BLaER1 treated with 17β-estradiol and CSF1 and Interleukin-3, amounts not matched to agents 10 nM and 100 nM (cell line): ENCODE results near the gene MBLAC1.

Experiments
- H3K27ac ChIP-seq, 11 experiments: shearing (Covaris generic); formaldehyde crosslinking; 2 replicates each; pipeline ENCODE4 v1.8.1; 2022
- H3K27me3 ChIP-seq, 11 experiments: shearing (Covaris generic); formaldehyde crosslinking; 2 replicates each; pipeline ENCODE4 v1.8.1; 2022
- H3K36me3 ChIP-seq, 11 experiments: shearing (Covaris generic); formaldehyde crosslinking; 2 replicates each; pipeline ENCODE4 v1.8.1; 2022
- H3K4me1 ChIP-seq, 10 experiments: shearing (Covaris generic); formaldehyde crosslinking; 2 replicates each; pipeline ENCODE4 v1.8.1; 2022
- H3K4me2 ChIP-seq, 11 experiments: shearing (Covaris generic); formaldehyde crosslinking; 2 replicates each; pipeline ENCODE4 v1.8.1; 2022
- H3K4me3 ChIP-seq, 10 experiments: shearing (Covaris generic); formaldehyde crosslinking; 2 replicates each; pipeline ENCODE4 v1.8.1; 2022
- H3K9ac ChIP-seq, 11 experiments: shearing (Covaris generic); formaldehyde crosslinking; 2 replicates each; pipeline ENCODE4 v1.8.1; 2022
- H3K9me3 ChIP-seq, 11 experiments: shearing (Covaris generic); formaldehyde crosslinking; replicated peaks in 1 of 11; 2 replicates each; pipeline ENCODE4 v1.8.1; 2022
- H4K20me1 ChIP-seq, 11 experiments: shearing (Covaris generic); formaldehyde crosslinking; 2 replicates each; pipeline ENCODE4 v1.8.1; 2022
- Cebpa-rat ChIP-seq, 11 experiments: shearing (Covaris generic); IDR thresholded peaks; 2 replicates each; pipeline ENCODE4 v1.8.1; 2022

MBLAC1 gene

DNA sequence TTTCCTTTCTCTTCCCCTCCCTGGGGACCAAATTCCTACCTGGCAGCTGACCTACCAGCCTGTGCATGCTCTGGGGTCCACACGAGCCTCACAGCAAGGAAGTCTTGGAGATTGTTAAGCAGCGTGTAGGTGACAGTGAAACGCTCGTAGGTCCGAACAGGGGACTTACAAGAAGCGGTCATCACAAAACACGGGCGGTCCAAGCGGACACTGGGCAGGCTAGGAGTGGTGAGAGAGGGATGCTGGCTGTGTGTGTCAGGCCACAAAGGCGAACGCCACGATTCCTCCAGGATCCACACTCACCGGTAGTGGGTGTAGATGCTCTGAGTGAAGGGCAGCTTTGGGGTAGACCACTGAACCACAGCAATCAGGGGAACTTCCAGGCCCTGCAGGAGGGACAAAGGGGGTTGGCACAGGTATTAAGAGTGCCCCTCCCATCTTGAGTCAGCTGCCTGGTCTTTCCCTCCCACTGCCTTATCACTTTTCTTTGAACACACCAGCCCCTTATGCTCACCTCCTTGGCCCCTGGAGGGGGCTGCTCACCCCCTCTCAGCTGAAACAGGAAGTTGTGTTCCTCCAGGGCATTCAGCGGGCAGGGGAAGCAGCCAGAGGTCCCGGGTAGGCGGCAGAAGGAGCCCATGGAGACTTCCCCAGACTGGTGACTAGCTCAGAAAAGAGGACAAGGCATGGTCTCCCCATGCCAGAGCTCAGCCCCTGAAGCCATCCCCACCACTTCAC, 29.7 kb downstream of the MBLAC1 start:
- peak overlapping the region; percentile 80 to 100 (median 94); a peak in 19 of 20 replicates for H3K4me3 ChIP-seq
- peak overlapping the region; percentile 89 to 100 (median 97) for H3K4me2 ChIP-seq
- H3K36me3 ChIP-seq: peaks cover 40 to 58% (median 51%) of the 10 kb centered on the region in 11 experiments
- H3K9ac ChIP-seq: peak overlapping the region; percentile 87 to 98 (median 94)
- H3K27ac ChIP-seq: peak overlapping the region in 9 of 11 experiments; percentile 35 to 96 (median 92); a peak in 16 of 22 replicates
- no peaks in the 10 kb centered on the region for H3K27me3 ChIP-seq
- peaks cover 62 to 80% (median 71%) of the 10 kb centered on the region in 10 experiments for H3K4me1 ChIP-seq
- peaks cover 39 to 60% (median 50%) of the 10 kb centered on the region in 11 experiments for H4K20me1 ChIP-seq
- no peaks in the 10 kb centered on the region for H3K9me3 ChIP-seq
- no peak for TF ChIP-seq Cebpa-rat (IDR thresholded peaks at IDR 0.05)

DNA sequence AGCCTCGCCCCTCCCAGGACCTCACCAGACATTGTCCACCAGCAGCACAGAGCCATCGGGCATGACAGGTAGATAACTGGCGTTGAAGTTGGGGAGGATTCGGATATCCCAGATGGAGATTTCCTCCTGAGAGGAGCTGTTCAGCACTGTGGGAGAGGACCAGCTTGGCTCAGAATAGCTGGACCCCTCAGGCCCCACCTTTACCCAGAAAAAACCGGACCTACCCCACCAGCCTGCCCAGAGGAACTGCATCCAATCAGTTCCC, 30.2 kb downstream of the MBLAC1 start:
- peak overlapping the region; percentile 87 to 98 (median 94) for H3K9ac ChIP-seq
- peak overlapping the region; percentile 89 to 100 (median 97) for H3K4me2 ChIP-seq
- peaks cover 57 to 75% (median 66%) of the 10 kb centered on the region in 10 experiments for H3K4me1 ChIP-seq
- H3K36me3 ChIP-seq: peaks cover 40 to 53% (median 46%) of the 10 kb centered on the region in 11 experiments
- H3K9me3 ChIP-seq: no peaks in the 10 kb centered on the region
- no peak for TF ChIP-seq Cebpa-rat (IDR thresholded peaks at IDR 0.05)
- peaks cover 39 to 57% (median 50%) of the 10 kb centered on the region in 11 experiments for H4K20me1 ChIP-seq
- H3K4me3 ChIP-seq: peak overlapping the region; percentile 80 to 100 (median 94)
- H3K27me3 ChIP-seq: no peaks in the 10 kb centered on the region
- peak overlapping the region in 9 of 11 experiments; percentile 35 to 96 (median 92); a peak in 16 of 22 replicates for H3K27ac ChIP-seq

- peaks cover 39 to 56% (median 49%) of the 10 kb centered on the region in 11 experiments for H4K20me1 ChIP-seq
- TF ChIP-seq Cebpa-rat (IDR thresholded peaks at IDR 0.05): no peak
- peaks cover 52 to 70% (median 60%) of the 10 kb centered on the region in 10 experiments for H3K4me1 ChIP-seq
- H3K27me3 ChIP-seq: no peaks in the 10 kb centered on the region
- peak overlapping the region; percentile 89 to 100 (median 97) for H3K4me2 ChIP-seq
- H3K9me3 ChIP-seq: no peaks in the 10 kb centered on the region
- peak overlapping the region; percentile 87 to 98 (median 94) for H3K9ac ChIP-seq
- H3K36me3 ChIP-seq: peaks cover 40 to 51% (median 45%) of the 10 kb centered on the region in 11 experiments
- H3K27ac ChIP-seq: peak overlapping the region; percentile 79 to 96 (median 92); a peak in 21 of 22 replicates
- peak overlapping the region; percentile 80 to 100 (median 94) for H3K4me3 ChIP-seq
Measured at GRCh38 chr7:100157334-100158228, 30.8 kb downstream of the MBLAC1 start.

DNA sequence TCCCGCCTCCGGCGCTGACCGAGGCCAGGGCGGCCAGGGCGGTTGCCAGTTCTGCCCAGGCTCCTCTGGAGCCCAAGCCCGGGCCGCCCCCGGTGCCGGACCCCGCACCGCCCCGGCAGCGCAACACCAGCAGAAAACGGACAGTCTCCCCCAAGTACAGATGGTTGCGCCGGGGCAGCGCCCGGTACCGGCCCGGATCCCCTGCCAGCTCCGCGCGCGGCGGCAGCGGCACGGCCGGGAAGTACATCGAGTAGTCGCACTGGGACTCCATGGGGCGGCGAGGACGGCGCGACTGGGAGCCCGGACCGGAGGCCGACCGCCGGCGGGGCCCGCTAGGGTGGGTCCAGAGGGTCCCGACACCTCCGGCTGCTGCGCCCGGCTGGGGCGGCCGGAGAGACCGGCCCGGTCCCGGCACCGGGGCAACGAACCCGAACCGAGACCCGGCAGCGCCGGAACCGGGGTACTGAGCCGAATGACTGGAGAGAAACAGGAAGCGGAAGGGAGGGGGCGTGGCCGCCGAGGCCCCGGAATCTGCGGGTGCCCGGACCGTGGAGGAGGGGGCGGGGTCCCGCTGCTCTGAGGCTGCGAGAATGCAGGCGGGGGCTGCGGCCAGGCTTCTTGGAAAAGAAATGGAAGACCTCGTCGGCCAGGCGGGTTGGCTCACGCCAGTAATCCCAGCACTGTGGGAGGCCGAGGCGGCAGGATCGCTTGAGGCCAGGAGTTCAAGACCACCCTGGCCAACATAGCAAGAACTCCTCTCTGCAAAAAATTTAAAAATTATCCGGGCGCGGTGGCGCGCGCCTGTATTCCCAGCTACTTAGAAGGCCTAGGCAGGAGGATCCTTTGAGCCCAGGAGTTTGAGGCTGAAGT, 31.7 kb downstream of the MBLAC1 start, which contains the start of gene TRAPPC14:
Gene TRAPPC14 (minus strand): TSS at position 495 of the 870 bp plus-strand sequence. CDS start 224 bp downstream, at position 271.
- Histone ChIP-seq H3K4me3 (peak within 1 kb of the TSS; percentile 80 to 100 (median 94)), H3K9ac (peak within 1 kb of the TSS; percentile 87 to 98 (median 94)), H3K27ac (peak within 1 kb of the TSS; percentile 79 to 96 (median 92)), H3K4me2 (peak within 1 kb of the TSS; percentile 89 to 100 (median 97)), H3K4me1 (peaks cover 44 to 67% (median 51%) of the 10 kb centered on the region in 10 experiments), H3K9me3 (no peaks in the 10 kb centered on the region), H4K20me1 (peaks cover 37 to 48% (median 44%) of the 10 kb centered on the region in 11 experiments), H3K36me3 (peaks cover 31 to 42% (median 36%) of the 10 kb centered on the region in 11 experiments), H3K27me3 (no peaks in the 10 kb centered on the region; a peak in 1 of 22 replicates)
- TF ChIP-seq Cebpa-rat (IDR thresholded peaks at IDR 0.05): no peak

DNA sequence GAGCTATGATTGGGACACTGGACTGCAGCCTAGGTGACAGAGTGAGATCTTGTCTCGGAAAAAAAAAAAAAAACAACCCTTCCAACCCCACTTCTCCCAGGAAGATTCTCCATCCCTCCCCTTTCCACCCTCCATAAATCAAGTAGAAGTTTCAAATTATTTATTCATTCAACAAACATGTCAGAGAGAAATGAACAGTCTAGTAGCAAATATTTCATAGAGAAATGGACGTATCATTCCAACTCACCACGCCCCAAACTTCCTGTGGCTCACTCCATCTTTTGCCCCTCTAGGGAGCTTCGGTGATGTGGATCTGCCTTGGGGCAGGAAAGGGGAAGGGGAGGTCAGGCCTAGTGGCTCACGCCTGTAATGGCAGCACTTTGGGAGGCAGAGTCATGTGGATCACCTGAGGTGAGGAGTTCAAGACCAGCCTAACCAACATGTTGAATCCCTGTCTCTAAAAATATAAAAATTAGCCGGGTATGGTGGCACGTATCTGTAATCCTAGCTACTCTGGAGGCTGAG, 32.4 kb downstream of the MBLAC1 start:
- peaks cover 25 to 36% (median 29%) of the 10 kb centered on the region in 11 experiments for H3K36me3 ChIP-seq
- peak overlapping the region; percentile 69 to 100 (median 97) for H3K4me2 ChIP-seq
- no peak for TF ChIP-seq Cebpa-rat (IDR thresholded peaks at IDR 0.05)
- H3K9ac ChIP-seq: peak overlapping the region; percentile 87 to 98 (median 94)
- H3K27ac ChIP-seq: peak overlapping the region in 10 of 11 experiments; percentile 86 to 96 (median 92); a peak in 20 of 22 replicates
- H3K9me3 ChIP-seq: no peaks in the 10 kb centered on the region
- H4K20me1 ChIP-seq: peaks cover 30 to 41% (median 37%) of the 10 kb centered on the region in 11 experiments
- peaks cover 38 to 62% (median 44%) of the 10 kb centered on the region in 10 experiments for H3K4me1 ChIP-seq
- H3K27me3 ChIP-seq: no peaks in the 10 kb centered on the region; a peak in 1 of 22 replicates
- H3K4me3 ChIP-seq: peak overlapping the region; percentile 80 to 100 (median 94)

GRCh38 chr7:100160067-100160466, 33.3 kb downstream of the MBLAC1 start:
- Histone ChIP-seq H3K27ac (no peak overlapping the region), H3K36me3 (peaks cover 16 to 26% (median 21%) of the 10 kb centered on the region in 11 experiments), H4K20me1 (peaks cover 24 to 32% (median 27%) of the 10 kb centered on the region in 11 experiments), H3K4me1 (peaks cover 32 to 53% (median 38%) of the 10 kb centered on the region in 10 experiments), H3K9ac (no peak overlapping the region), H3K27me3 (no peaks in the 10 kb centered on the region; a peak in 1 of 22 replicates), H3K9me3 (no peaks in the 10 kb centered on the region), H3K4me2 (peak overlapping the region in 2 of 11 experiments; percentile 12 to 97; a peak in 2 of 22 replicates), H3K4me3 (no peak overlapping the region)
- TF ChIP-seq Cebpa-rat (IDR thresholded peaks at IDR 0.05): no peak

GRCh38 chr7:100163006-100163531, 36.3 kb downstream of the MBLAC1 start:
- H3K36me3 ChIP-seq: no peaks in the 10 kb centered on the region
- H3K9me3 ChIP-seq: no peaks in the 10 kb centered on the region
- peaks cover 25 to 49% (median 28%) of the 10 kb centered on the region in 10 experiments for H3K4me1 ChIP-seq
- no peak for TF ChIP-seq Cebpa-rat (IDR thresholded peaks at IDR 0.05)
- no peak overlapping the region for H3K4me2 ChIP-seq
- peaks cover 0 to 14% (median 0%) of the 10 kb centered on the region in 11 experiments; a peak in 6 of 22 replicates for H4K20me1 ChIP-seq
- peaks cover 0 to 25% (median 23%) of the 10 kb centered on the region in 11 experiments; a peak in 19 of 22 replicates for H3K27me3 ChIP-seq
- no peak overlapping the region for H3K4me3 ChIP-seq
- no peak overlapping the region for H3K27ac ChIP-seq
- no peak overlapping the region for H3K9ac ChIP-seq
